OCI-LY7 (cell line): Measurements from ENCODE around the gene EFCAB13.
"Not testable (repeated sequence)": the region's sequence is repeated elsewhere in the genome, so short reads cannot be mapped to it uniquely, and the experiment has no call there.

Experiments
- EZH2phosphoT487 ChIP-seq: fragments of 200-600 bp; sonication (generic); IDR thresholded peaks from 2 replicates; pipeline ENCODE4 v1.6.1; 2018; ENCODE audit warnings: low read depth, borderline replicate concordance, mild to moderate bottlenecking, mixed run types, antibody characterized with exemption, low read length, moderate library complexity, mixed read lengths
- TF ChIP-seq, protein P1 (sequence below): fragments of 200-600 bp; sonication (generic); conservative IDR thresholded peaks from 2 replicates; pipeline ENCODE4 v1.5.1; 2014; ENCODE audit warnings: mild to moderate bottlenecking, antibody characterized with exemption, low read length, moderate library complexity, mixed read lengths

DNA sequence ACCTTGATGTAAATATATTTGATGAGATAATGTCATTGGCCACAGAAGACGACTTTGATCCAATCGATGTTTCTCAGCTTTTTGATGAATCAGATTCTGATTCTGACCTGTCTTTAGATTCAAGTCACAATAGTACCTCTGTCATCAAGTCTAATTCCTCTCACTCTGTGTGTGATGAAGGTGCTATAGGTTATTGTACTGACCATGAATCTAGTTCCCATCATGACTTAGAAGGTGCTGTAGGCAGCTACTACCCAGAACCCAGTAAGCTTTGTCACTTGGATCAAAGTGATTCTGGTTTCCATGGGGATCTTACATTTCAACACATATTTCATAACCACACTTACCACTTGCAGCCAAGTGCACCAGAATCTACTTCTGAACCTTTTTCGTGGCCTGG is 101.5 kb downstream of the EFCAB13 start:
- TF ChIP-seq, protein P1, sequence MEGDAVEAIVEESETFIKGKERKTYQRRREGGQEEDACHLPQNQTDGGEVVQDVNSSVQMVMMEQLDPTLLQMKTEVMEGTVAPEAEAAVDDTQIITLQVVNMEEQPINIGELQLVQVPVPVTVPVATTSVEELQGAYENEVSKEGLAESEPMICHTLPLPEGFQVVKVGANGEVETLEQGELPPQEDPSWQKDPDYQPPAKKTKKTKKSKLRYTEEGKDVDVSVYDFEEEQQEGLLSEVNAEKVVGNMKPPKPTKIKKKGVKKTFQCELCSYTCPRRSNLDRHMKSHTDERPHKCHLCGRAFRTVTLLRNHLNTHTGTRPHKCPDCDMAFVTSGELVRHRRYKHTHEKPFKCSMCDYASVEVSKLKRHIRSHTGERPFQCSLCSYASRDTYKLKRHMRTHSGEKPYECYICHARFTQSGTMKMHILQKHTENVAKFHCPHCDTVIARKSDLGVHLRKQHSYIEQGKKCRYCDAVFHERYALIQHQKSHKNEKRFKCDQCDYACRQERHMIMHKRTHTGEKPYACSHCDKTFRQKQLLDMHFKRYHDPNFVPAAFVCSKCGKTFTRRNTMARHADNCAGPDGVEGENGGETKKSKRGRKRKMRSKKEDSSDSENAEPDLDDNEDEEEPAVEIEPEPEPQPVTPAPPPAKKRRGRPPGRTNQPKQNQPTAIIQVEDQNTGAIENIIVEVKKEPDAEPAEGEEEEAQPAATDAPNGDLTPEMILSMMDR = not testable (repeated sequence)
- TF ChIP-seq EZH2phosphoT487 = not testable (repeated sequence)
